ENCODE data around the gene CUL1.

DNA sequence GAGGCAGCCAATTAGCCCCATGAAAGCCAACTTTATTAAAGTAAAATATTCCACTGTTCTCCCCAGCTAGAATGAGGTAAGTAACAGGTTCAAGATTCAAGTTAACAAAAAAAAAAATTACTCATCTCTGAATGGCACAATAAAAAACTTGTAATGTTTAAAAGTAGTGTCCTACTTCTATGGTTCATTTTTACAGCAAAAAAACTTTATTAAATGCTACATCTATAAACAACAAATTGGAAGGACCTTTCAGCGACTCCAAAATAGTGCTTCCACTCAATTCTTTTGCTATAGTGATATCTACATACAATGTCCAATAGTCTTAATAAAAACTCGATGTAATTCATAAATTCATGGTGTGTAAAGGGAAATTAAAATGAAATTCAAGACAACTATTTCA, 126.2 kb downstream of the CUL1 start:
- TF ChIP-seq, protein P1, sequence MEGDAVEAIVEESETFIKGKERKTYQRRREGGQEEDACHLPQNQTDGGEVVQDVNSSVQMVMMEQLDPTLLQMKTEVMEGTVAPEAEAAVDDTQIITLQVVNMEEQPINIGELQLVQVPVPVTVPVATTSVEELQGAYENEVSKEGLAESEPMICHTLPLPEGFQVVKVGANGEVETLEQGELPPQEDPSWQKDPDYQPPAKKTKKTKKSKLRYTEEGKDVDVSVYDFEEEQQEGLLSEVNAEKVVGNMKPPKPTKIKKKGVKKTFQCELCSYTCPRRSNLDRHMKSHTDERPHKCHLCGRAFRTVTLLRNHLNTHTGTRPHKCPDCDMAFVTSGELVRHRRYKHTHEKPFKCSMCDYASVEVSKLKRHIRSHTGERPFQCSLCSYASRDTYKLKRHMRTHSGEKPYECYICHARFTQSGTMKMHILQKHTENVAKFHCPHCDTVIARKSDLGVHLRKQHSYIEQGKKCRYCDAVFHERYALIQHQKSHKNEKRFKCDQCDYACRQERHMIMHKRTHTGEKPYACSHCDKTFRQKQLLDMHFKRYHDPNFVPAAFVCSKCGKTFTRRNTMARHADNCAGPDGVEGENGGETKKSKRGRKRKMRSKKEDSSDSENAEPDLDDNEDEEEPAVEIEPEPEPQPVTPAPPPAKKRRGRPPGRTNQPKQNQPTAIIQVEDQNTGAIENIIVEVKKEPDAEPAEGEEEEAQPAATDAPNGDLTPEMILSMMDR (conservative IDR thresholded peaks at IDR 0.05; ENCODE audit: low read depth, low read length), result no peak
- TF ChIP-seq EZH2phosphoT487 (IDR thresholded peaks at IDR 0.05; ENCODE audit: borderline replicate concordance, low read length), result no peak

All from PC-3 (cell line).